Tracheal epithelial cell (primary cell): Measurements from ENCODE around the gene SMARCC2. TPM values are rescaled to one million over a fixed set of nuclear protein-coding genes. Genes with fewer than 3 reads are reported as not detected.

Experiments
- total RNA-seq: library from RNA; depleted of rRNA; stranded (reverse); fragments of >200 nt; gene quantifications from 2 replicates; pipeline ENCODE4 v1.2.1, GENCODE V29; 2014

The SMARCC2 gene
- total RNA-seq = 17.4 and 18.1 TPM in 2 replicates

DNA sequence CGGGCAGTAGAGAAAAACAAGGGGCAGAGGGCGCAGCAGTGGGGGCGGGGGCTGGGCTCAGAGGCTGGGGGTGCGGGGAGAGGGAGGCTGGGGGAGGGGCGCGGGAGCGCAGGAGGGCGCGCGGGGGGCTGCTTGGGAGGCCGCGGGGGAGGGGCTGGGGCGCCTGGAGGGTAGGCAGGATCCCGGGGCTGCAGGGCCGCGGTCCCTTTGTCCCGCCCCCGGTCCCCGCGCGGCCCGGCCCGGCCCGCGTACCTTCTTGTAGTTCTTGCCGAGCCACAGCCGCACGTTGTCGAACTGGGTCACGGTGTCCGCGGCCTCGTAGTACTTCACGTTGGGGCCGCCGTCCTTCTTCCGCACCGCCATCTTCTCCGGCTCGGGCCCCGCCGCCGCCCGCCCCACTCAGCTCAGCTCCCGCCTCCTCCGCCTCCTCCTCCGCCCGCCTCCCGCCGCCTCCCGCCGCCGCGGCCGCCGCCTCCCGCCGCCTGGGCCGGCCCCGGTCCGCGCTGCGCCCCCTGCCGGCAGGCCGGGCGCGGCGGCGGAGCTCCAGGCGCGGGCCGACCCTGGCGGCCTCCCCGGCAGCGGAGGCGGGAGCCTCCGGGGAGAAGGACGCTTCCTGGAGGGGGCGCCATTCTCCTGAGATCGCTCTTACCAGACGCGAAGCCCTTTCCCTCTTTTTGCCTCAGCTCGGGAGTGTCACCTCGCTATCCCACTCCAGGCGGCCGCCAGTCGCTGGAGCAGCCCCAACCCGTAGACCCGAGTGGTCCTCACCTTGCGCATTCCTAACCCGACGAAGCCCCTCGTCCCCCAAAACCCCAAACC lies at the start of gene SMARCC2:
TSS of gene SMARCC2 (minus strand) at position 385 of the 819 bp plus-strand sequence. CDS start at position 363, 22 bp downstream.

DNA sequence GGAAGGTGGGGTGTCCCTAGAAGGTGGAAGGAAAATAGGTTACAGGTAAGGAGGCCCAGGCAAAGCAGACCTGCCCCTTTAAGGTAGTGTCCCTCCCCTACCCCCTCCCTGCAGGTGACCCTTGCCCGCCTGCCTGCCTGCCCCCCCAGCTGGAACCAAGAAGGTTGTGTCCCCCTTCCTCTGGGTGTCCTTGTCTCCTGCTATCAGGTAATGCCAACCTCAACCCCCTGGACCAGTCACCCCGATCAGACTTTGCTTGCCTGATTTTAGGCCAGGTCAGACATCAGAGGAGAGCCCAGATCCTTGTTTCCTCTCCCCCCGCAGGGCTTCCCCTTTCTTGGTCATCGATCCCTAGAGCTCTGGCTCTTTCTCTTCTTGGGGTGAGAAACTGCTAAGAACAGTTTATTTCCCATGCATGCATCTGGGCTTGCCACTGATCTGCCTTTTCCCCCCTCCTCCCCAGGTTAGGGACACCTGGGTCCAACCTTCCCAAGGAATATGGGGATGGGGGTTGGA lies 40.7 kb upstream of the SMARCC2 start, which contains the start of gene SLC39A5:
TSS of gene SLC39A5 (plus strand) at position 136 of the 516 bp plus-strand sequence. CDS start 1,224 bp downstream, outside the sequence.

DNA sequence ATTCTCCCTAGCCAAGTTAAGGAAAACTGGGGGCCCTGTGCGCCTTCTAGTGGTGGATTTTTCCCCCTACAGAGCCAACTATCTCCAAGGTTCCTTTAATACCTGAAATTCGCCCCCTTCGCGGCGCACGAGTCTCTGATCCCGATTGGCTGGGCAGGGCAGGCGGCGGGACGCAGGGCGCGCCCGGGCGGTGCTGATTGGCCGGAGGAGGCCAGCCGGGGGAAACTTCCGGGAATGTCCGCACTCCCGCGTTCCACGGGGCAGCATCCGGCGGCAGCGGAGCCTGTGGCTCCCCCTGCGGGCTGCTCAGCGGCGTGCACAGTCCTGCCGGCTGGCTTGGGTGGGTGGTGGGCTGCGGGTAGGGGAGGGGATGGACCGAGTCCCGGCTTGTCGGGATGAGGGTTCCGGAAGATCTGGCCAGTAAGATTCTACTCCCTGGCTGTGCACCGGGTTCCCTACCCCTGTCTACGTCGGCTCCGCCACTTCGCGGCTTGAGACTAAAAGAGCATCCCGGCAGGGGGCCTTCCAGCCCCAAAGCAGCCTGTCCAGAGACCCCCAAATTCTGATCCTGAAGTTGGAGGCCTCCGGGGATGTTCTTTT lies 34.9 kb upstream of the SMARCC2 start, which contains the start of gene NABP2:
TSS of gene NABP2 (plus strand) at position 241 of the 600 bp plus-strand sequence. CDS start 515 bp downstream, outside the sequence.

DNA sequence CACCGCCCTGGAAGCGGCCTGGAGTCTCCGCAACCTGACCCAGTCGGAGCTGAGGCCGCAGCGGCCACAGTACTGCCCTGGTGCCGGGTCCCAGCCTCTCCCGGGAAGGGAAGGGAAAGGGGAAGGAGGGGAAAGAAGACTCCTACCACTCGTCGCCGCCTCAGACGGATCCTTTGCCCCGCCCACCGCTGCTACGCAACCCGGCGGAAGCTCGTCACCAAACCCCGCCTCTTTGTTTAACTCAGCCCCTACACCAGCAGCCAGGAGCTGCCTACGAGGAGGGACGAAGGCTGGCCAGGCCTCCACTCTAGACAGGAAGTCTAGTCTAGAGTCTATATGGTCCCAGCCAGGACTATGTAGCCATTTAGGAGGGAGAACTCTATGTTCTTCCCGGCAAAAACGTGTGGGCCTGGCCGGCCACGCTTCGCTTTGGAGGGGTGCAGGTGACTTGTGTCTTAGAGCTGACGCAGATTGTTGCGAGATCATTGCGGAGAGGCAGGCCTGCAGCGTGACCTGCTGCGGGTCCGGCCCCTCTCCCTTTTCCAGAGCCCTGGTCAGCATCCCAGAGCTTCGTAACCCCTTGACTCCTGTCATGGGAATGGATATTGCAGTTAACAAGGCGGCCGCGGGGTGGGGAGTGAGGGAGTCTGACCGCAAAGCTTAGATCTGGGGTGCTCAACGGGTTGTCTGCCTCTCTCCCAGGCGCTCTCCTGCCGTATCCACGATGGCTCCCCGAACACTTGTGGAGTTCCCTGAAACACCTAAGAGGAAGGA lies 32.7 kb upstream of the SMARCC2 start, which contains the start of gene RNF41:
TSS of gene RNF41 (minus strand) at position 166 of the 774 bp plus-strand sequence. CDS start 7,875 bp downstream, outside the sequence.

DNA sequence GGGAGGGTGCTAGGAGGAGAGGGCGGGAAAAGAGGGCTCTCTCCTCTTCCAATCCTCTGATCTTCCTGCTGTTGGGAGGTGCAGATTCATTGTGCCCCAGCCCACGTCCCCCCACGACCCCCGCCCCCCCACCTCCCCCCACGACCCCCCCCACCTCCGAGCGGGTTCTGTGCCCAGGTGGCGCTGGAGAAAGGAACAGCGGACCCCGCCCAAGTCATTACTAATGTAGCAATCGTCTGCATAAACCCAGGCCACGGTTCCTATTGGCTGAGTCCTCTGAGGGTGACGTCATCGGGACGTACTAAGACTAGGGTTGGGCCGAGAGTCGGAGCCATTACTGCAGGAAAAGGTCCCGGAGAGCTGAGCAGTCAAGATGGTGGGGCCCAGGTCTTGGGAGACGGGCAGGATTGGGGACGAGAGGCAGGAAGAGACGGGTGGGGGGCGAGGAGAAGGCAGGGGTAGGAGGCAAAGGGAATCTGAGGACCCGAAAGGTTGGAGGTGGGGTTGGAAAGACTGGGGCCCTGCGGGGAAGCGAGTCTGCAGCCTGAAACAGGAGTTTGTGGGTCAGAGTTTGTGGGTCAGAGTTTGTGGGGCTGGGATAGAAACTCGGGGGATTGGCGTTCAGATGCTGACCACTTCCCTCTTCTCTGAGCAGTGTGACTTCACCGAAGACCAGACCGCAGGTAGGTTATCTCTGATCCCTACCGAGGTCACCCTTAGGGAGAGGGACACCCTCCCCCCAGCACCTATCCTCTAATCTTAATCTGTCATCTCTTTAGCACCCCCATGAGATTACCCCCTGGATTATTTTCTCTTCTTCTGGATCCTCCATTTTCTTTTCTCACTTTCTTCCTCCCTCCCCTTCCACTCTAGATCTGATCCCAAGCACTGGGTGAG lies 31.0 kb downstream of the SMARCC2 start, which contains the start of gene MYL6:
TSS of gene MYL6 (plus strand) at position 331 of the 897 bp plus-strand sequence. CDS start at position 374, 43 bp downstream.

DNA sequence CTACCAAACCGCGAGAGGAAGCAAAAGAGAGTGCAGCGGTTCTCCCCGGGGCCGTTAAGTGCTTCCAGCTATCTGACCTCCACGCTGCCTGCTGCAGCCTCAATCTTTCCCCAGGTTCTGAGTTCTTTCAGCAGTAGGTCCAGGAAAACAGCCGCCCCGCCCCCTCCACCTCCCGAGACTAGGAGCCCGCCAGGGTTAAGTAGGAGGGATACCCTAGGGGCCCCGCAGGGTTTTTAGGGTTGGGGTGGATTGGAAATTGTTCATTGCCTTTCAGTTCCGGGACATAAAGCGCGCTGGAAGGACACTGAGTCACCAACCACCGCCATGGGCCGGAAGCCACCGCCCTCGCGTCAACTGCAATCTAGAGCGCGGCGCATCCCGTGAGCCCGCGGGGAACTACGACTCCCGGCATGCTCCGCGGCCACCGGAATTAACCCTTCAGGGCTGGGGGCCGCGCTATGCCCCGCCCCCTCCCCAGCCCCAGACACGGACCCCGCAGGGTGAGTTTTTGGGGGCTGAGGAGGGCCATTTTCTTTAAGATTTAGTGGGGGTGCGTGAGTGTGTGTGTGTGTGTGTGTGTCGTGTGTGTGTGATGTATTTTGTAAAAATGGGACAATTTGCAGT lies 37.0 kb downstream of the SMARCC2 start, which contains the start of gene MYL6B:
TSS of gene MYL6B (plus strand) at position 456 of the 624 bp plus-strand sequence. CDS start 1,332 bp downstream, outside the sequence.

DNA sequence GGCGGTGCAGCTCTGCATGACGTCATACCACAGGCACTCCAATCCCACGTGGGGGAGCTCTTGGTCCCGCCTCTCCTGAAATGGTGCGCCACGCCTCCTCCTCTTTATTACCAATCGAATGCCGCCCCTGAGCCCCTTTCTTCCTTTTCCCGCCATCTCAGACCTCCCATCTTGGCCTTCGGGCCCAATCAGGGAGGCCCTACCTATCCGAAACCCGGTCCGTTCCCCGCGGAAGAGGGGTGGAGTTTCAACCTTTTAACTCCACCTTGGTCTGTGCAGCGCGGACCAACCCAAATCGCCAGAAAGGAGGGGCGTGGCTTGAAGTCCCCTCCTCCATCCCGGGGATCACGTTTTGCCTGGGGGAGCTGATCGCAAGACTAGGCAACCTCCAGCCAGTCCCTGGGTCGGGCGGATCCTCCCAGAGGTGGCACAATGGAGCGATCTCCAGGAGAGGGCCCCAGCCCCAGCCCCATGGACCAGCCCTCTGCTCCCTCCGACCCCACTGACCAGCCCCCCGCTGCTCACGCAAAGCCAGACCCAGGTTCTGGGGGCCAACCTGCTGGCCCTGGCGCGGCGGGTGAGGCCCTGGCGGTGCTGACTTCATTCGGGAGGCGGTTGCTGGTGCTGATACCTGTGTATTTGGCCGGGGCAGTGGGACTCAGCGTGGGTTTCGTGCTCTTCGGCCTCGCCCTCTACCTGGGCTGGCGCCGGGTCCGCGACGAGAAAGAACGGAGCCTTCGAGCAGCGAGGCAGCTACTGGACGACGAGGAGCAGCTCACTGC lies 61.2 kb downstream of the SMARCC2 start, which contains the start of gene ESYT1:
TSS of gene ESYT1 (plus strand) at position 380 of the 782 bp plus-strand sequence. CDS start at position 433, 53 bp downstream.

DNA sequence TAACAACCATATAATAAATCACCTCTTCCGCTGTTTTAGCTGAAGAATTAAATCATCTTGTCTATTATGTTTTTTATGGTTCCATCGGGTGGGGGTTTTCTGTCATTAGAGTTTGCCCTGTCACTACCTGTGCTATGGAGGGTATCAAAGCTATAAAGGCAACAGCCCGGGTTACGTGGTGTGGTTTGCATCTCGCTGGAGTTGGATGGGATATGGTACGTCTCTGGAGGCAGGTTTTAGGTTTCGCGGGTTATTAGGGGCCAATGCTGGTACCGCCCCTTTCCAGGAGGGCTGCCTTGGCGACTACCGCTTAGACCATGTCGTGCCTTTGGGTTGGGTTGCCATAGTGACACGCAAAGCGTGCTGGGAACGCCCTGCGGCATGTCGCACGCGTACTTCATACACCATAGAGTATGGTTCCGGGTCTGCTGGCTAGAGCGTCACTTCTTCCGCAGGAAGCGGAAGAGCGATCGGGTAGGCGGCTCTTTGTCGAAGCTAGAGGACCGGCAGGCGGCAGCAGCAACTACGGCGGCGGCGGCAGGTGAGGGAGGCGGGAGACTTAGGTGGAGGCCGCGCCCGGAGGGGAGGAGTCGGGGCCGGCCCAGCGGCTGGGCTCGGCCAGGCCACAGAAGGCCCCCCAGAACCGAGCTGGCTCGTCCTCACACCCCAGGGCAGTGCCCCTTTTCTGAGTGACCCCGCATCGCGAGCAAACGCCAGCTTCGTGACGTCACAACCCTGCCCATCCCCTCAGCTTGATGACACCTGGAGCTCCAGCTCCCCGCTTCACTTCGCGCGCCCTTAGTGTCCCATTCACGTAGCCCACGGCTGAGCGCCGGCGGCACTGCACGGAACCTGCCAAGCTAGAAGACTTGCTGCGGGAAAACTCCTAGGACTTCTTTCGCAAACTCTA lies 71.2 kb downstream of the SMARCC2 start, which contains the start of gene ZC3H10:
TSS of gene ZC3H10 (plus strand) at position 489 of the 910 bp plus-strand sequence. CDS start 2,297 bp downstream, outside the sequence.

DNA sequence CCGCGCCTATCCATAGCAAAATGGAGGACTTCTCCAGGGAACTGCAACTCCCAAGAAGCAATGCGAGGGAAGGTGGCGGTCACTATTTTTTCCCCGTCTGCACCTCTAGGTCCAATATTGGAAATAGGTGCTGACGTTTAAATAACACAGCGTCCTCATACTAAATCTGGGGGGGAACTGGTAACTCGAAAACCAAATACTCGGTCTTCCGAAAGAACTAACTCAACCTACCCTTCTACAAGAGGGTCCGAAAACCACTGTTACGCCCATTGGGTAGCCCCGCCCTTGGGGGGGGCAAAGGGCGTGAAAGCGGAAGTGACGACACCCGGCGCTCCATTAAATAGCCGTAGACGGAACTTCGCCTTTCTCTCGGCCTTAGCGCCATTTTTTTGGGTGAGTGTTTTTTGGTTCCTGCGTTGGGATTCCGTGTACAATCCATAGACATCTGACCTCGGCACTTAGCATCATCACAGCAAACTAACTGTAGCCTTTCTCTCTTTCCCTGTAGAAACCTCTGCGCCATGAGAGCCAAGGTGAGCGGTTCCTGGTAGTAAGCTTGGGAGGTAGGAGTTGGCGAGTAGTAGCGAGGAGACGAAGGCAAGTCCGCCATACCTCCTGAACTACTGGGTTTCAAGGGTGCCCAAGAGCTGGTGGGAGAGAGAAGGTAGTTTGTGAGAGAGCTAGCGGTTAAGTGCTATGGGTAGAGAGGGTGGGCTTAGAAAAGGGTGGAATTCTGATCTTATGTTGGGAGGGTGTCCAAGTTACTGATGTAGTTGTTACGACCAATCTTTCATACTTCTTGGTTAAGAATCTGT lies 72.8 kb downstream of the SMARCC2 start, which contains the start of gene RPL41:
TSS of gene RPL41 (plus strand) at position 367 of the 815 bp plus-strand sequence.

Other genes starting within 250 kb of the SMARCC2 start
- gene PMEL, start 223.4 kb downstream of the SMARCC2 start, total RNA-seq = 2.6 and 2.9 TPM in 2 replicates
- gene CDK2, start 222.7 kb downstream of the SMARCC2 start, total RNA-seq = 9.4 and 26.5 TPM in 2 replicates
- 51.8 TPM in 2 replicates for gene RAB5B, start 215.4 kb downstream of the SMARCC2 start, total RNA-seq
- gene SUOX, start 192.2 kb downstream of the SMARCC2 start, total RNA-seq = 5.1 and 5.8 TPM in 2 replicates
- 0.24 TPM in 1 of 2 replicates, not detected in the other for gene IKZF4, start 168.4 kb downstream of the SMARCC2 start, total RNA-seq
- 233 and 674 TPM in 2 replicates for gene RPS26, start 147.6 kb downstream of the SMARCC2 start, total RNA-seq
- gene ERBB3, start 109.3 kb downstream of the SMARCC2 start, total RNA-seq = 22.9 and 29.6 TPM in 2 replicates
- gene PA2G4, start 84.9 kb downstream of the SMARCC2 start, total RNA-seq = 169 and 181 TPM in 2 replicates
- gene RPL41, start 72.8 kb downstream of the SMARCC2 start, total RNA-seq = 2,930 and 4,402 TPM in 2 replicates
- 2.2 and 2.8 TPM in 2 replicates for gene ZC3H10, start 71.2 kb downstream of the SMARCC2 start, total RNA-seq
- 241 and 358 TPM in 2 replicates for gene ESYT1, start 61.2 kb downstream of the SMARCC2 start, total RNA-seq
- gene MYL6B, start 36.9 kb downstream of the SMARCC2 start, total RNA-seq = 39.4 and 40.5 TPM in 2 replicates
- gene MYL6, start 31.1 kb downstream of the SMARCC2 start, total RNA-seq = 400 and 1,602 TPM in 2 replicates
- gene RNF41, start 32.4 kb upstream of the SMARCC2 start, total RNA-seq = 117 and 128 TPM in 2 replicates
- 21.7 and 34.5 TPM in 2 replicates for gene NABP2, start 34.9 kb upstream of the SMARCC2 start, total RNA-seq
- not detected in 2 replicates for gene SLC39A5, start 40.6 kb upstream of the SMARCC2 start, total RNA-seq
- 15.3 and 20.7 TPM in 2 replicates for gene ANKRD52, start 68.9 kb upstream of the SMARCC2 start, total RNA-seq
- 5.5 and 8.2 TPM in 2 replicates for gene COQ10A, start 77.5 kb upstream of the SMARCC2 start, total RNA-seq
- gene CS, start 110.8 kb upstream of the SMARCC2 start, total RNA-seq = 113 and 157 TPM in 2 replicates
- gene CNPY2, start 126.5 kb upstream of the SMARCC2 start, total RNA-seq = 67.6 and 106 TPM in 2 replicates
- 10.1 and 14.7 TPM in 2 replicates for gene PAN2, start 144.5 kb upstream of the SMARCC2 start, total RNA-seq
- gene IL23A, start 149.4 kb upstream of the SMARCC2 start, total RNA-seq = 16.6 TPM in 1 of 2 replicates, not detected in the other
- 45.6 and 88.7 TPM in 2 replicates for gene STAT2, start 170.6 kb upstream of the SMARCC2 start, total RNA-seq
- gene APOF, start 173.4 kb upstream of the SMARCC2 start, total RNA-seq = not detected in 2 replicates